Rectal smooth muscle tissue (tissue), 1 donor: Measurements from ENCODE around the gene MYLK3.

Source experiments
- H3K27ac ChIP-seq: one replicate; pipeline ENCODE4 v1.7.0; 2013; ENCODE audit warnings: low read depth, low read length, inconsistent platforms
- H3K27me3 ChIP-seq: one replicate; pipeline ENCODE4 v1.7.0; 2013; ENCODE audit warnings: low read length; ENCODE audit not compliant: control insufficient read depth, insufficient read depth
- H3K36me3 ChIP-seq: one replicate; pipeline ENCODE4 v1.7.0; 2013; ENCODE audit warnings: low read length; ENCODE audit not compliant: control insufficient read depth, insufficient read depth
- H3K4me1 ChIP-seq: one replicate; pipeline ENCODE4 v1.7.0; 2013; ENCODE audit warnings: low read length; ENCODE audit not compliant: control insufficient read depth, insufficient read depth
- H3K4me3 ChIP-seq: one replicate; pipeline ENCODE4 v1.7.0; 2013; ENCODE audit warnings: low read length
- H3K9ac ChIP-seq: one replicate; pipeline ENCODE4 v1.7.0; 2013; ENCODE audit warnings: low read length

Gene MYLK3

DNA sequence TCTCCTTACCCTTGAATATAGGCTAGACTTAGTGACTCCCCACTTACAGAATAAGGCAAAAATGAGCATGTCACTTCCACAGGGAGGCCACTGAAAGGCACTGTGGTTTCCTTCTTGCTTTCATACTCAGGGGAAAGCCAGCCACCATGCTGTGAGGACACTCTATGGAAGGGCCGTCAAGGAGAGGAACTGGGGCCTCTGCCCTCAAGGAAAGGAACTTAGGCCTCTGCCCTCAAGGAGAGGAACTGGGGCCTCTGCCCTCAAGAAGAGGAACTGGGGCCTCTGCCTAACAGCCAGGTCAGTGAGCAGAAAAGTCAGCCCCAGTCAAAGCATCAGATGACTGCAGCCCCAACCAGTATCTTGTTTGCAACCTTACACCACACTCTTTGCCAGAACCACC, 89.2 kb downstream of the MYLK3 start:
- no peaks in the 10 kb centered on the region for H3K27me3 ChIP-seq
- H3K9ac ChIP-seq: no peak overlapping the region
- H3K27ac ChIP-seq: no peak overlapping the region
- no peaks in the 10 kb centered on the region for H3K4me1 ChIP-seq
- H3K36me3 ChIP-seq: peaks cover 8% of the 10 kb centered on the region
- no peak overlapping the region for H3K4me3 ChIP-seq
